NCI-H2107 treated with DMSO at 0.1 percent for 48 hours (cell line): ENCODE data around the gene MIGA1.
"Not testable (repeated sequence)": the region's sequence is repeated elsewhere in the genome, so short reads cannot be mapped to it uniquely, and the experiment has no call there.

ENCODE experiments used
- DNase-seq: peaks from one replicate; lab custom pipeline; 2025; ENCODE audit not compliant: unreplicated experiment; lab: John Stamatoyannopoulos, UW

The MIGA1 gene

DNA sequence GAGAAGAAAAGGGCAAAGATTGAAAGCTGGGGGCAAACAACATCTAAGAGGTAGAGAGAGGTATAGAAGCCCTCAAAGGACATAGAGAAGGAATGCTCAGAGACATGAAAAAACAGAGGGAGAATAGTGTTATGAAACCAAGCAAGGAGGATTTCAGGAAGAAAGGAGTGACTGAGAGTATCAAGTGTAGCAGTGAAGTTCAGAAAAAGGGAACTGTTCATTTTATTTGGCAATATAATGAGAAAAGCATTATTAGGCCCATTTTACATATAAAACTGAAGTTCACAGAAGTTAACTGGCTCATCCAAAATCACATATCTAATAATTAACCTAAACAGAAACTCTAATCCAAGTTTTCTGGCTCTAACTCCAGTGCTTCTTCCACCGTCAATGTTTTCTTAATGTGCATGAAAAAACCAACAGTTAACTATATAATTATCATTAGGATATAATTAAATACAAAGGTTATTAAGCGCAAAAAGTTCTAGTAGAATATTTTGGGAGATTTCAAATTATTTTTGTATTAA lies 126.6 kb downstream of the MIGA1 start:
- DNase-seq: no peak

DNA sequence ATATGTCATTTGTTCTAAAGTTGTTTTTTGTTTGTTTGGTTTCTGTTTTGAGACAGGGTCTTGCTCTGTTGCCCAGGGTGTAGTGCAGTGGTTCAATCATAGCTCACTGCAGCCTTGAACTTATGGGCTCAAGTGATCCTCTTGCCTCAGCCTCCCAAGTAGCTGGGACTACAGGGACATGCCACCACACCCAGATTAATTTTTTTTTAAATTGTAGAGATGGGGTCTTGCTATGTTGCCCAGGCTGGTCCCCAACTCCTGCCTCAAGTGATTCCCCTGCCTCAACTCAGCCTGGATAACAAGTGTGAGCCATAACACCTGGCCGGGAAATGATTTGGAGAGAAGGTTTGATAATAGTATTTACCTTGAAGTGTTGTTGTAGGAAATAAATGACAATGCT lies 127.2 kb downstream of the MIGA1 start:
- no peak for DNase-seq

DNA sequence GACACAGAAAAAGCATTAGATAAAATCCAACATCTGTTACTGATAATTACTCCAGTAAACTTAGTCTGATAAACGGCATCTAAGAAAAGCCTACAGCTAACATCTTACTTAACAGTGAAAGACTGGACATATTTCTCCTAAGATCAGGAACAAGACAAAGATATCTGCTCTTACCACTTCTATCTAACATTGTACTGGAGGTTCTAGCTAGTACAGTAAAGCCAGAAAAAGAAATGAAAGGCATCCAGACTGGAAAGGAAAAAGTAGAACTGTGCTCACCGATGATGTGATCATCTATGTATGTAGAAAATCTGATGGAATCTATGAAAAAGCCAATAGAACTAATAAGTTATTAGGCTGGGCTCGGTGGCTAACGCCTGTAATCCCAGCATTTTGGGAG lies 130.7 kb downstream of the MIGA1 start:
- no peak for DNase-seq

DNA sequence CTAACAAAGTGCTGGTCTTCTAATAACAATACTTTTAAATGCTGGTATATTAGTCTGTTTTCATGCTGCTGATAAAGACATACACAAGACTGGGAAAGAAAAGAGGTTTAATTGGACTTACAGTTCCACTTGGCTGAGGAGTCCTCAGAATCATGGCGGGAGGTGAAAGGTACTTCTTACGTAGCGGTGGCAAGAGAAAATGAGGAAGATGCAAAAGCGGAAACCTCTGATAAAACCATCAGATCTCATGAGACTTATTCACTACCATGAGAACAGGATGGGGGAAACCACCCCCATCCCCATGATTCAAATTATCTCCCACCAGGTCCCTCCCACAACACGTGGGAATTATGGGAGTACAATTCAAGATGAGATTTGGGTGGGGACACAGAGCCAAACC lies 139.5 kb downstream of the MIGA1 start:
- not testable (repeated sequence) for DNase-seq

DNA sequence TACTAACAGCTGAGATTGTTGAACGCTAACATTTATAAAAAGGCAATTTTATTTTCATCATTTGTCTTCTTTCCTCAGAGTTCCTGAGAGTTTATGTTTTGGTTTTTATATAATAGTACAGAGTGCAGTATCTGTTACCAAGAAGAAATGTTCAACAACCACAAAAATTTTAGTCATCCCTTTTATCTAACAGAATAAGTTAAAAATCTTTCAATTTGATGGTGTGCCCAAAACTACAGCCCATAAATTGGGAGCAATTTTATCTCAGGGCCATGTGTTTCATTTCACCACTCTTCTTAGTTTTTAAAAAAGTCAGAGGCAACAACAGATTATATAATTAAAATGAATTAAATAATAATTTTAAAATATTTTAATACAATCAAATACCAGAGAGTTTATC lies 146.1 kb downstream of the MIGA1 start:
- DNase-seq: no peak

DNA sequence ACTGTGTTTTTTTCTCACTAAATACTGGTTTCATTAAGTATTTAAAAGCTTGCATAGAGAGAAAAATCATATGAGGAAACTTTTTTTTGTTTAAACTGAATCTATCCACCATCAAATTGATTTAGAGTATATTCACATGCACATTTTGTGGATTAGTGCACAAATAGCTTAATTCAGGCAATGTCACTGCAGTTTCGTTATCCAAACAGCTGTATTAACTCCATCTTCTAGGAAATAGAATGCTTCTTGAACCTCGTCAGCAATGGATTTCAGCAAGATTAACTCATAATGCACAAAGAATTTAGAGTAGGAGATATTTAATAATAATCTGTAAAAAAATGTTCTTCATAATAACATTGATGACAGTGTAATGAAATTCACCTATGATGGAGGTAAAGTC lies 146.5 kb downstream of the MIGA1 start:
- no peak for DNase-seq

DNA sequence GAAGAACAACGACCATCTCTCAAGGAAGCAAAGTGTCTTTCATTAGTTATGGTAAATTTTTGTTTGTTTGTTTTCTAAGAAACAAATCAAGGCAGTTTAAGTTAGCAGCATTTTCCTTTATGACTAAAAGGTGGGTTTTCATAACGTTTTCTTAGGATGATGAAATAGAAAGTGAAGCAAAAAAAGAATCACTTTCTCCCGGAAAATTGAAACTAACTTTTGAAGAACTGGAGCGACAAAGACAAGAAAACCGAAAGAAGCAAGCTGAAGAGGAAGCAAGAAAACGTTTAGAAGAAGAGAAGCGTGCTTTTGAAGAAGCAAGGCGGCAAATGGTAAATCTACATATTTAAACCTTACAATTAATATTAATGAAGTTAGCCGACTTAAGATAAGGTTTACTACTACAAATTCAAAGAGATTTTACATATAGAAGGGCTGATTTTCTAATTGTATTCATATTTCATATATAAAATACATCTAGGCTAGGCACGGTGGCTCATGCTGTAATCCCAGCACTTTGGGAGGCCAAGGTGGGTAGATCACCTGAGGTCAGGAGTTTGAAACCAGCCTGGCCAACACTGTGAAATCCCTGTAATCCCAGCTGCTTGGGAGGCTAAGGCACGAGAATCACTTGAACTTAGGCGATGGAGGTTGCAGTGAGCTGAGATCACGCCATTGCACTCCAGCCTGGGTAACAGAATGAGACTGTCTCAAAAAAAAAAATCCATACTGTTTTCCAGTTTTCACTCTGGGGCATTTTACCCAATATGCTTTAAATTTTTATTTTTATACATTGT lies 147.3 kb downstream of the MIGA1 start:
- DNase-seq: no peak

DNA sequence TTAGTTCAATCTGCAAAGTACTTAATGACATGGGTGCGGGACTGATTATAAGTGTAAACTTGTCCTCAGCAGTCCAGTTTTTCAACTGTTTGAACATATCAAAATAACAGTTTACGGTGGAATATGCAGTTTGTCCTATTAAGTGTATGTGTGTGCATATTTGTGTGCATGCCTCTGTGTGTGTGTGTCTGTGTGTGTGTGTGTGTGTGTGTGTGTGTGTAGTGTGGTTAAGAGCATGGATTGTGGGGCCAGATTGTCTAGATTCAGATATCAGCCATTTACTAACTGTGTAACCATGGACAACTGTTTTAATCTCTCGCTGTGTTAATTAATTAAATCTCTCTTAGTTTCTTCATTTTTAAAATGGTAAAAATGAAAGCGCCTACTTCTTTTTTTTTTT lies 148.0 kb downstream of the MIGA1 start:
- DNase-seq: no peak
